A549 (cell line): Measurements from ENCODE around the gene FJX1. TPM values are rescaled to one million over a fixed set of nuclear protein-coding genes. Genes with fewer than 3 reads are reported as not detected.

Experiments used
- ATAC-seq, 2 experiments: fragments of 200-7000 bp in 1 of 2; fragments of >200 bp in 1 of 2; cut with Nextera tagmentation in 1 of 2; cut with Tn5 transposase in 1 of 2; 3 replicates each; pipeline versions ENCODE4 v1.8.0 to v1.9.1; 2018 to 2020; ENCODE audit warnings: mild to moderate bottlenecking in 1 of 2, moderate library complexity in 1 of 2
- CTCF ChIA-PET: fragments of 300-600 bp; sonication (Branson Sonifier 250); formaldehyde crosslinking; extraction: SDS; loops from one replicate; lab custom pipeline; 2021; ENCODE audit warnings: antibody characterized with exemption, inconsistent platforms; lab: Yijun Ruan, JAX
- POLR2A ChIA-PET: fragments of 350-600 bp; formaldehyde crosslinking; extraction: SDS; loops from one replicate; lab custom pipeline; 2021; ENCODE audit warnings: antibody characterized with exemption, inconsistent platforms; lab: Yijun Ruan, JAX
- DNase-seq, 2 experiments: peaks; one replicate each; pipeline versions ENCODE4 v3.0.0 to v3.0.0-alpha.2; 2011 to 2016; ENCODE audit warnings: low read depth in 1 of 2, low spot score in 1 of 2
- FAIRE-seq: peaks from 2 replicates; lab custom pipeline; 2011; peaks lifted over from hg19 to GRCh38; lab: Jason Lieb, UNC
- H3K27ac ChIP-seq, 2 experiments: fragments of >200 bp; sonication (Bioruptor Twin); formaldehyde crosslinking; 3 replicates each; pipeline ENCODE4 v1.5.1; 2016 to 2017
- H3K4me1 ChIP-seq: fragments of >200 bp; sonication (Bioruptor Twin); formaldehyde crosslinking; 3 replicates; pipeline ENCODE4 v1.6.1; 2016
- H3K4me2 ChIP-seq: fragments of >200 bp; sonication (Bioruptor Twin); formaldehyde crosslinking; 3 replicates; pipeline ENCODE4 v1.6.1; 2016
- H3K4me3 ChIP-seq: fragments of >200 bp; sonication (Bioruptor Twin); formaldehyde crosslinking; 3 replicates; pipeline ENCODE4 v1.5.1; 2016
- H3K9me3 ChIP-seq: fragments of >200 bp; sonication (Bioruptor Twin); formaldehyde crosslinking; 3 replicates; pipeline ENCODE4 v1.6.1; 2016
- BCL3 ChIP-seq: fragments of >200 bp; sonication (Bioruptor Twin); formaldehyde crosslinking; IDR thresholded peaks from 3 replicates; pipeline ENCODE4 v1.6.1; 2016
- CBX2 ChIP-seq: fragments of 200-600 bp; sonication (generic); IDR thresholded peaks from 2 replicates; pipeline ENCODE4 v1.6.1; 2016; ENCODE audit warnings: low read depth, mild to moderate bottlenecking, borderline replicate concordance
- CBX8 ChIP-seq: fragments of 200-600 bp; sonication (generic); IDR thresholded peaks from 2 replicates; pipeline ENCODE4 v1.6.1; 2016
- CEBPB ChIP-seq, 2 experiments: fragments of >200 bp in 1 of 2; sonication (Bioruptor Twin) in 1 of 2; formaldehyde crosslinking in 1 of 2; IDR thresholded peaks; 2 replicates each; pipeline ENCODE4 v1.6.1; 2012 to 2016
- E2F6 ChIP-seq: IDR thresholded peaks from 2 replicates; pipeline ENCODE4 v1.6.1; 2012; ENCODE audit warnings: low read depth, borderline replicate concordance
- EP300 ChIP-seq, 2 experiments: fragments of >200 bp; sonication (Bioruptor Twin); formaldehyde crosslinking; IDR thresholded peaks; 2 replicates in 1 of 2; 3 replicates in 1 of 2; pipeline ENCODE4 v1.6.1; 2016 to 2017
- ESRRA ChIP-seq: fragments of 150-350 bp; IDR thresholded peaks from 2 replicates; pipeline ENCODE4 v1.6.1; 2014; ENCODE audit warnings: mild to moderate bottlenecking, low read length, borderline replicate concordance
- FOSB ChIP-seq: fragments of 250-450 bp; sonication (Bioruptor Pico); IDR thresholded peaks from 2 replicates; pipeline ENCODE4 v1.5.0; 2020; ENCODE audit warnings: mild to moderate bottlenecking, moderate library complexity
- FOSL2 ChIP-seq, 2 experiments: fragments of 450-650 bp in 1 of 2; fragments of >200 bp in 1 of 2; sonication (Bioruptor Twin) in 1 of 2; formaldehyde crosslinking; IDR thresholded peaks; 2 replicates each; pipeline versions ENCODE4 v1.5.0 to v1.6.1; 2016 to 2020; ENCODE audit warnings: mild to moderate bottlenecking in 1 of 2, moderate library complexity in 1 of 2
- GATA3 ChIP-seq: IDR thresholded peaks from 2 replicates; pipeline ENCODE4 v1.6.1; 2012; ENCODE audit warnings: borderline replicate concordance
- HDAC2 ChIP-seq: fragments of 200-600 bp; sonication (generic); IDR thresholded peaks from 2 replicates; pipeline ENCODE4 v1.6.1; 2016
- HMGXB4 ChIP-seq: fragments of 250-450 bp; sonication (Bioruptor Pico); IDR thresholded peaks from 2 replicates; pipeline ENCODE4 v1.5.0; 2021; ENCODE audit warnings: mild to moderate bottlenecking, moderate library complexity, borderline replicate concordance
- HOXB5 ChIP-seq: fragments of 250-450 bp; sonication (Bioruptor Pico); IDR thresholded peaks from 2 replicates; pipeline ENCODE4 v1.5.0; 2020; ENCODE audit warnings: mild to moderate bottlenecking, moderate library complexity
- JUN ChIP-seq, 2 experiments: fragments of >200 bp; sonication (Bioruptor Twin); formaldehyde crosslinking; IDR thresholded peaks; 2 replicates in 1 of 2; 3 replicates in 1 of 2; pipeline ENCODE4 v1.6.1; 2016 to 2017
- JUNB ChIP-seq: fragments of >200 bp; sonication (Bioruptor Twin); formaldehyde crosslinking; IDR thresholded peaks from 2 replicates; pipeline ENCODE4 v1.6.1; 2016
- KDM1A ChIP-seq: fragments of 200-600 bp; sonication (generic); IDR thresholded peaks from 2 replicates; pipeline ENCODE4 v1.6.1; 2016; ENCODE audit warnings: low read depth, mild to moderate bottlenecking
- MAFK ChIP-seq: fragments of 450-650 bp; IDR thresholded peaks from 2 replicates; pipeline ENCODE4 v1.6.1; 2014; ENCODE audit not compliant: partially characterized antibody
- MAX ChIP-seq: IDR thresholded peaks from 2 replicates; pipeline ENCODE4 v1.6.1; 2012
- POLR2A ChIP-seq: IDR thresholded peaks from 2 replicates; pipeline ENCODE4 v1.6.1; 2012; ENCODE audit warnings: mild to moderate bottlenecking, low read length
- RAD21 ChIP-seq, 2 experiments: fragments of >200 bp in 1 of 2; sonication (Bioruptor Twin) in 1 of 2; formaldehyde crosslinking in 1 of 2; IDR thresholded peaks in 1 of 2; conservative IDR thresholded peaks in 1 of 2; 2 replicates in 1 of 2; 3 replicates in 1 of 2; pipeline ENCODE4 v1.6.1; 2012 to 2018; ENCODE audit warnings: inconsistent platforms in 1 of 2
- RARB ChIP-seq: fragments of 250-450 bp; sonication (Bioruptor Pico); IDR thresholded peaks from 2 replicates; pipeline ENCODE4 v1.8.0; 2021; ENCODE audit warnings: mild to moderate bottlenecking, moderate library complexity
- RFX5 ChIP-seq: fragments of 450-650 bp; IDR thresholded peaks from 2 replicates; pipeline ENCODE4 v1.7.1; 2014; ENCODE audit warnings: antibody characterized with exemption, mild to moderate bottlenecking, moderate library complexity
- SMC3 ChIP-seq: fragments of >200 bp; sonication (Bioruptor Twin); formaldehyde crosslinking; IDR thresholded peaks from 3 replicates; pipeline ENCODE4 v1.6.1; 2018; ENCODE audit warnings: inconsistent platforms
- TFCP2L1 ChIP-seq: fragments of 250-450 bp; sonication (Bioruptor Pico); IDR thresholded peaks from 2 replicates; pipeline ENCODE4 v1.5.0; 2021; ENCODE audit warnings: mild to moderate bottlenecking
- ZC3H11A ChIP-seq: fragments of 450-650 bp; IDR thresholded peaks from 2 replicates; pipeline ENCODE4 v1.6.1; 2014; ENCODE audit warnings: antibody characterized with exemption, mild to moderate bottlenecking
- ZSCAN20 ChIP-seq: fragments of 250-450 bp; sonication (Bioruptor Pico); IDR thresholded peaks from 2 replicates; pipeline ENCODE4 v1.8.0; 2022; ENCODE audit warnings: mild to moderate bottlenecking, moderate library complexity
- WGBS: methylation state at CpG from one replicate; pipeline ENCODE4 v1.1.6; 2017; ENCODE audit errors: missing lambda C conversion rate; 5-methylcytosine and 5-hydroxymethylcytosine counted together
- polyA minus RNA-seq: library from RNA; depleted of rRNA, polyadenylated mRNA; stranded (reverse); fragments of >200 nt; gene quantifications from 2 replicates; pipeline ENCODE4 v1.2.3, GENCODE V29; 2011; rRNA and poly(A)+ RNA removed
- polyA plus RNA-seq, 4 experiments: library from polyadenylated mRNA; depleted of rRNA in 3 of 4; stranded (reverse); fragments of >200 nt; fragmentation: RNase III in 1 of 4; extraction: RNeasy Plus Mini Kit Qiagen cat#74134 plus additional on column Dnase treatment in 1 of 4; gene quantifications; 2 replicates in 3 of 4; 3 replicates in 1 of 4; pipeline ENCODE4 v1.2.3, GENCODE V29; 2011 to 2017

The FJX1 gene
- polyA plus RNA-seq (2011; rRNA removed) (6.5 and 7.1 TPM in 2 replicates), polyA plus RNA-seq (2017; fragmentation: RNase III; extraction: RNeasy Plus Mini Kit Qiagen cat#74134 plus additional on column Dnase treatment) (14.5 to 17.9 TPM (median 15.6 TPM) in 3 replicates), polyA minus RNA-seq (5.4 and 5.9 TPM in 2 replicates)
- polyA plus RNA-seq (2012; cell fraction: cytosol; rRNA removed): 16.4 and 23.4 TPM in 2 replicates
- 23.7 and 31.3 TPM in 2 replicates for polyA plus RNA-seq (2012; cell fraction: nucleus; rRNA removed)

DNA sequence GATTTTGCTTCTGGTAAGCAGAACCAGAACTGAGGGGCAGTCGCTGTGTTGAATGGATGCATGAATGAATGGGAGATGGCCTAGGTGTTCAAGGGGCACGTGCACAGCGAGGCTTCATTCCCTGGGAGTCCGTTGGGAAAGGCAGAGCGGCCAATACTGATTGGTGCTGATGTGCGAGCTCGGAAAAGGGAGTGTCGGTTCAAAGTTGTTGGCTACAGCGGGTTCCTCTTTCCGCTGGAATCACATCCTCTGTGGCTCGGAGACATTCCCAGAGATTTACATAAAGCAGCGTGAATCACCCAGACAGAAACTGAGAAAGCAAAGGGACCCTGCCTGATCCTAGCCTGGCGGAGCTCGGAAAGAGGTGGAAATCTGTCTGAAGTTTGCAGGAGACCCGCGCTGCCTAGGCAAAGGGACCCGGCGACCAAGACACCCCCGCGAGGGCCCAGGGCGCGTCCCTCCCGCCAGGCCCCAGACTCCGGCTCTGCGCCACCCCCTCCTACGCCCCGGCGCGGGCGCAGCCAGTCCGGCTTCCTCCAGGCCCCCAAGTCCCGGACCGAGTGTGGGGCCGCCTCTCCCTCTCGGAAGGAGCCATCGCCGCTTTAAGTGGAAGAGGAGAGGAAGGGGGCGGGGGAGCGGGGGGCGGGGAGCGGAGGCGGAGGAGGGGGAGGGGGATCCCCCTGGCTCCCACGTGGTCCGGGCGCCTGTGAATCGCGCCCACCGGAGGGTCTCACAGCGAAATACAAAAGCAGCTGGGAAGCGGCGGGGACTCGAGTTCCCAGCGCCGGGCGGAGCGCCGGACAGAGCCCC lies at the start of gene FJX1:
Gene FJX1 (plus strand): TSS at position 774 of the 810 bp plus-strand sequence. CDS start 177 bp downstream, outside the sequence.
- peak within 1 kb of the TSS; percentile 90 for H3K4me3 ChIP-seq
- CTCF ChIA-PET: interaction anchor here (0.8 to 5.8 kb wide), 12 partner anchors 9 to 649 kb away, joined by 3 to 60 read pairs (median 4); no protein-coding TSS in a partner anchor
- FAIRE-seq (no peak), DNase-seq (peak; percentile 81 to 83), ATAC-seq (peak; percentile 68 to 73)
- H3K4me1 ChIP-seq: peaks cover 46% of the 10 kb centered on the region; the same call in 2 of the 3 replicates
- POLR2A ChIA-PET: interaction anchor here (0.7 to 1.7 kb wide), 5 partner anchors 38 to 861 kb away, joined by 3 to 5 read pairs (median 3); partner anchors contain the start of gene LDLRAD3
- no peaks in the 10 kb centered on the region for H3K9me3 ChIP-seq
- H3K27ac ChIP-seq: peak within 1 kb of the TSS; percentile 94 to 97
- H3K4me2 ChIP-seq: peak within 1 kb of the TSS; percentile 94
- TF ChIP-seq POLR2A (peak; percentile 19; the same call in 1 of the 2 replicates), MAX (peak; percentile 93), HDAC2 (no peak), E2F6 (peak; percentile 83), JUN (IDR thresholded peaks at IDR 0.05) (peak in 1 of 2 experiments; percentile 82; a peak in 4 of 5 replicates), EP300 (IDR thresholded peaks at IDR 0.05) (peak in 1 of 2 experiments; percentile 27; a peak in 1 of 5 replicates), KDM1A (no peak), BCL3 (0 out of 3 replicates have a peak, but pooled peaks have one; percentile 49)
- WGBS: 7% methylated on average over 20 of the region's 57 CpGs

- FAIRE-seq: no peak
- Histone ChIP-seq H3K9me3 (no peaks in the 10 kb centered on the region), H3K4me2 (no peak overlapping the region), H3K27ac (no peak overlapping the region), H3K4me3 (no peak overlapping the region), H3K4me1 (0 out of 3 replicates have a peak, but pooled peaks cover 3% of the 10 kb centered on the region)
- no peak for ATAC-seq
- ChIA-PET CTCF (interaction anchor here (0.9 kb wide), 1 partner anchor 10 kb away, joined by 3 read pairs; no protein-coding TSS in a partner anchor), POLR2A (no interaction called here)
- WGBS: 61% methylated on average over 3 of the region's 3 CpGs
- no peak for DNase-seq
- TF ChIP-seq RARB (CRISPR knock-in tag) (no peak), HOXB5 (CRISPR knock-in tag) (no peak), ZC3H11A (no peak), GATA3 (no peak), TFCP2L1 (CRISPR knock-in tag) (no peak), MAFK (no peak), JUNB (no peak), CEBPB (IDR thresholded peaks at IDR 0.05) (no peak), KDM1A (no peak), FOSL2 (IDR thresholded peaks at IDR 0.05) (no peak), FOSL2 (CRISPR knock-in tag; IDR thresholded peaks at IDR 0.05) (no peak)
Measured at GRCh38 chr11:35571696-35572095, 46.6 kb upstream of the FJX1 start.

DNA sequence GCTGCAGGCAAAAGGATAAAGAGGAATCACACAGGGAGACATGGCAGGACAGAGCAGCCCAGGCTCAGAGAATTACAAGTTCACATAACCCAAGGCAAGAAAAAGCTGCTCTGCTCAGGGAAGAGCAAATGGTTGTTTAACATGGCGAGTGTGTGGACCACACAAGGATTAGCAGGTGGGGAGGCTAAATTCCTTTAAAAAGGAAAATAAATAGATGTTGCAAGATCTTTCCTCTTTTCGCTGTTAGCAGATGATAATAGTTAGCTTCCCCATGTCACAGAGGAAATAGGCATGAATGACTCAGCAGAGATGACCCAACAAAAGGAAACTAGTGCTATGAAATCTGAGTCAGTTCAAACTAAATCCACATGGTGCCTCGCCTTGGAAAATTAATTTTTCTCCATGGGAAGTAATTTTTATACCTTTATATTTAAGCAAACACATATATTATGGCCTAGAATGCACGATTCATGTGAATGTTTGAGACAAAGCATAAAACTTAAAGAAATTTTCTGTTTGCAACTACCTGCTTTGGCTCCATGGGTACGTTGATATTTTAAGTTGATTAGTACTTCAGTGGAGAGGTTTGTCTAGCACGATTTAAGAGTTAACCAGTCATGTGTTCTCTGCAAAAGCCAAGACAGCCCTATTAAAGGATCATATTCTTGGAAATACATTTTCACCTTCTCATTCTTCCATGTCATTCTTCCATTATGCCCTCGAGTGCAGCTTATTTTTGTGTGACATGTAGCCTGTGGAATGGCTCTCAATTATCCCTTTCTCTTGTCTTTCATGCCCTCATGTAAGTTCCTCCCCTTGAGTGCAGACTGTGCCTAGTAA lies 38.5 kb upstream of the FJX1 start:
- peaks cover 33% of the 10 kb centered on the region for H3K4me1 ChIP-seq
- peak; percentile 89 to 90 for ATAC-seq
- 19% methylated on average over 7 of the region's 7 CpGs for WGBS
- ChIA-PET CTCF (interaction anchor here (1.2 to 1.9 kb wide), 2 partner anchors 36 to 39 kb away, joined by 3 to 7 read pairs; no protein-coding TSS in a partner anchor), POLR2A (interaction anchor here (1.0 kb wide), 1 partner anchor 38 kb away, joined by 3 read pairs; the partner anchor contains the start of gene FJX1)
- peak overlapping the region; percentile 92 for H3K27ac ChIP-seq
- H3K9me3 ChIP-seq: peaks cover 10% of the 10 kb centered on the region; the same call in 1 of the 3 replicates
- peak; percentile 65 for FAIRE-seq
- peak; percentile 69 to 82 for DNase-seq
- H3K4me2 ChIP-seq: peak overlapping the region; percentile 64
- no peak overlapping the region for H3K4me3 ChIP-seq
- no peak for TF ChIP-seq RFX5
- no peak for TF ChIP-seq CBX2
- 0 out of 5 replicates have a peak, but pooled peaks of 1 of the 2 experiments have one; percentile 29 for TF ChIP-seq RAD21 (conservative IDR thresholded peaks at IDR 0.05 in 1 of 2, IDR thresholded peaks at IDR 0.05 in 1 of 2)
- TF ChIP-seq CBX8: no peak
- no peak for TF ChIP-seq SMC3
- no peak for TF ChIP-seq ESRRA
- no peak for TF ChIP-seq HMGXB4 (CRISPR knock-in tag)
- TF ChIP-seq FOSB (CRISPR knock-in tag): no peak
- TF ChIP-seq ZSCAN20: no peak
